Caco-2 (cell line): Measurements from ENCODE around the gene GOLGA8K. TPM values are rescaled to one million over a fixed set of nuclear protein-coding genes. Genes with fewer than 3 reads are reported as not detected.
"Not testable (repeated sequence)": the region's sequence is repeated elsewhere in the genome, so short reads cannot be mapped to it uniquely, and the experiment has no call there.

Source experiments
- Bru-seq: library from RNA; stranded (reverse); fragments of 400-500 nt; gene quantifications from one replicate; lab custom pipeline; 2021; lab: Mats Ljungman, UMichigan
- BruChase-seq, 2 experiments: library from RNA; stranded (reverse); fragments of 400-500 nt; gene quantifications; one replicate each; lab custom pipeline; 2021; lab: Mats Ljungman, UMichigan
- BruUV-seq: library from RNA; stranded (reverse); fragments of 400-500 nt; replicated peaks from 2 replicates; lab custom pipeline; 2021; lab: Mats Ljungman, UMichigan
- CTCF ChIA-PET: fragments of 300-600 bp; sonication (Branson Sonifier 250); formaldehyde crosslinking; loops from one replicate; lab custom pipeline; 2022; ENCODE audit warnings: antibody characterized with exemption; lab: Charles Lee
- POLR2A ChIA-PET: fragments of 300-600 bp; sonication (Branson Sonifier 250); formaldehyde crosslinking; loops from one replicate; lab custom pipeline; 2022; ENCODE audit warnings: antibody characterized with exemption; lab: Charles Lee
- DNase-seq, 2 experiments: peaks; one replicate each; pipeline versions ENCODE4 v3.0.0 to v3.0.0-alpha.2; 2020 to 2022
- H3K27me3 ChIP-seq: replicated peaks from 2 replicates; pipeline ENCODE4 v1.6.0; 2011; ENCODE audit warnings: low read length; ENCODE audit not compliant: control insufficient read depth, insufficient read depth
- H3K36me3 ChIP-seq: 2 replicates; pipeline ENCODE4 v1.5.1; 2011; ENCODE audit warnings: low read length; ENCODE audit not compliant: control insufficient read depth, insufficient read depth
- H3K4me1 ChIP-seq: fragments of 250-450 bp; sonication (Bioruptor Pico); 2 replicates; pipeline ENCODE4 v1.5.1; 2020; ENCODE audit warnings: mild to moderate bottlenecking
- H3K4me3 ChIP-seq: 2 replicates; pipeline ENCODE4 v1.5.1; 2011; ENCODE audit warnings: low read depth, mild to moderate bottlenecking, control low read depth, low read length
- H3K9me3 ChIP-seq: fragments of 250-450 bp; sonication (Bioruptor Pico); 2 replicates; pipeline ENCODE4 v1.5.1; 2020; ENCODE audit warnings: mild to moderate bottlenecking, moderate library complexity
- H3K27ac Mint-ChIP-seq: one replicate; pipeline ENCODE4 v1.8.0; 2022; ENCODE audit warnings: mixed read lengths; ENCODE audit not compliant: unreplicated experiment
- H3K27me3 Mint-ChIP-seq: one replicate; pipeline ENCODE4 v1.8.0; 2022; ENCODE audit warnings: mixed read lengths; ENCODE audit not compliant: insufficient read depth, unreplicated experiment
- H3K36me3 Mint-ChIP-seq: one replicate; pipeline ENCODE4 v1.8.0; 2022; ENCODE audit warnings: mild to moderate bottlenecking, mixed read lengths; ENCODE audit not compliant: insufficient read depth, unreplicated experiment
- H3K4me1 Mint-ChIP-seq: one replicate; pipeline ENCODE4 v1.8.0; 2022; ENCODE audit warnings: low read depth, mixed read lengths; ENCODE audit not compliant: unreplicated experiment
- H3K4me3 Mint-ChIP-seq: one replicate; pipeline ENCODE4 v1.8.0; 2022; ENCODE audit warnings: mild to moderate bottlenecking, moderate library complexity, mixed read lengths; ENCODE audit not compliant: unreplicated experiment
- H3K9me3 Mint-ChIP-seq: one replicate; pipeline ENCODE4 v1.8.0; 2022; ENCODE audit warnings: mixed read lengths; ENCODE audit not compliant: unreplicated experiment
- intact Hi-C: fragments of 100-400 bp; cut with micrococcal nuclease; formaldehyde crosslinking; loops from one replicate; pipeline ENCODE4 v1.10.0; 2022; ENCODE audit not compliant: unreplicated experiment
- long read RNA-seq: library from polyadenylated mRNA; stranded (forward); transcript quantifications from one replicate; pipeline ENCODE4 v2.0.0, GENCODE V29; 2022
- total RNA-seq: library from RNA; stranded (reverse); gene quantifications from 2 replicates; pipeline ENCODE4 v1.2.3, GENCODE V29; 2022

Gene GOLGA8K, protein sequence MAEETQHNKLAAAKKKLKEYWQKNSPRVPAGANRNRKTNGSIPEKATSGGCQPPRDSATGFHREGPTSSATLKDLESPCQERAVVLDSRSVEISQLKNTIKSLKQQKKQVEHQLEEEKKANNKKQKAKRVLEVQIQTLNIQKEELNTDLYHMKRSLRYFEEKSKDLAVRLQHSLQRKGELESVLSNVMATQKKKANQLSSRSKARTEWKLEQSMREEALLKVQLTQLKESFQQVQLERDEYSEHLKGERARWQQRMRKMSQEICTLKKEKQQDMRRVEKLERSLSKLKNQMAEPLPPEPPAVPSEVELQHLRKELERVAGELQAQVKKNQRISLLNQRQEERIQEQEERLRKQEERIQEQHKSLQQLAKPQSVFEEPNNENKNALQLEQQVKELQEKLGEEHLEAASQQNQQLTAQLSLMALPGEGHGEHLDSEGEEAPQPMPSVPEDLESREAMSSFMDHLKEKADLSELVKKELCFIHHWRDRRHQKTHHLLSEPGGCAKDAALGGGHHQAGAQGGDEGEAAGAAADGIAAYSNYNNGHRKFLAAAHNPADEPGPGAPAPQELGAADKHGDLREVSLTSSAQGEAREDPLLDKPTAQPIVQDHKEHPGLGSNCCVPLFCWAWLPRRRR
- total RNA-seq (not detected in 2 replicates), Bru-seq, nascent RNA (percentile 6 among the genes with signal in this experiment), BruChase-seq, experiment 1, labeled RNA remaining after a 2-hour chase (not detected), BruChase-seq, experiment 2, labeled RNA remaining after a 6-hour chase (not detected)
- long read RNA-seq = 0 reads

DNA sequence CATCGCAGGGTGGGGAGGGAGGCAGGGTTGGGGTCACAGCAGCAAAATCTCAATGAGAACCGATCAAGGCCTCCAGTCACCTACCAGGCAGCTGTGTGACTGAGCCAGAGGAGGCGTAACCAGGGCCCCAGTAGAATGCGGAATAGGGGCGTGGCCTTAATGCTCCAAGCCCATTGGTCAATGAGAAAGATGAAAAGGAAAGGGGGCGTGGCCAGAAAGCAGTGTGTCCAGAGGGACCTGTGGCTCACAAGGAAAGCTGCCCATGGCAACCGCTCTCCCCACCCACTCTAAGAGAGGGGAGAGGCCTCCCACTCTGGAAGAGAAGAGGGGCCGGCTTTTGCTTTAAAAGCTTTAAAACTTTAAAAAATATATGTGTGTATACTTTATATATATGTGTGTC is at the start of gene GOLGA8K:
GOLGA8K (minus strand) TSS at position 101 of the 400 bp plus-strand sequence; CDS start at position 3, 98 bp downstream.
- H3K4me1 Mint-ChIP-seq, H3K9me3 ChIP-seq: not testable (repeated sequence)

DNA sequence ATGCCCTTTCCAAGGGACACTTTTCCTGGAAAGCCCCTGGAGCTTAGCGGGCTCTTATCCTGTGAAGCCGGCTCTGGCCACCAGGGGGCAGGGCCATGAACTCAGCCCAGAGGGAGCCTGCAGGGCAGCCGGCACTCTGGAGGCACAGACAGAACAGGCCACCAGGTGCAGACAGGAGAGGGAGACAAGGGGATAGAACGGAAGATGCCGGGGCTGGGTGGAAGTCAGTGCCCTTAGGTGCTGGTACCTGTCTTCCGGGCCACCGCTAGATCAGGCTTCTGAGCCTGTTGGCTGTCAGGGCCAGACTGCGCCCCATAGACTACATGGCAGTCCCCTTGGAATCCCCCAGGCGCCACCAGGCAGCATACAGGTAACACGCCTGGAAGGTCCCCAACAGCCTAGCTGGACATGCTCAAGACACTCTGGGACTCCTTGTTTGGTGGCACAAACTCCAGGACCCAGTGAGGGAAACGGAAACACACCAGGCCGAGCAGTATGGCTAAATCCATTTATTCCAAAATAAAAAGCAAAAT is 37.4 kb upstream of the GOLGA8K start:
- H3K4me1 Mint-ChIP-seq, POLR2A ChIA-PET, H3K36me3 Mint-ChIP-seq, H3K4me3 ChIP-seq, BruUV-seq, CTCF ChIA-PET, H3K36me3 ChIP-seq, H3K4me3 Mint-ChIP-seq, intact Hi-C loops, H3K9me3 Mint-ChIP-seq, H3K27me3 Mint-ChIP-seq, H3K4me1 ChIP-seq, H3K27ac Mint-ChIP-seq, DNase-seq, H3K27me3 ChIP-seq, H3K9me3 ChIP-seq: not testable (repeated sequence)

More for the DNA sequence above, at the start of gene GOLGA8K:
- H3K27ac Mint-ChIP-seq, H3K36me3 ChIP-seq, H3K27me3 Mint-ChIP-seq, H3K27me3 ChIP-seq, POLR2A ChIA-PET, intact Hi-C loops, H3K36me3 Mint-ChIP-seq, H3K4me1 ChIP-seq, DNase-seq, H3K4me3 Mint-ChIP-seq, H3K4me3 ChIP-seq, BruUV-seq, H3K9me3 Mint-ChIP-seq, CTCF ChIA-PET: not testable (repeated sequence)

DNA sequence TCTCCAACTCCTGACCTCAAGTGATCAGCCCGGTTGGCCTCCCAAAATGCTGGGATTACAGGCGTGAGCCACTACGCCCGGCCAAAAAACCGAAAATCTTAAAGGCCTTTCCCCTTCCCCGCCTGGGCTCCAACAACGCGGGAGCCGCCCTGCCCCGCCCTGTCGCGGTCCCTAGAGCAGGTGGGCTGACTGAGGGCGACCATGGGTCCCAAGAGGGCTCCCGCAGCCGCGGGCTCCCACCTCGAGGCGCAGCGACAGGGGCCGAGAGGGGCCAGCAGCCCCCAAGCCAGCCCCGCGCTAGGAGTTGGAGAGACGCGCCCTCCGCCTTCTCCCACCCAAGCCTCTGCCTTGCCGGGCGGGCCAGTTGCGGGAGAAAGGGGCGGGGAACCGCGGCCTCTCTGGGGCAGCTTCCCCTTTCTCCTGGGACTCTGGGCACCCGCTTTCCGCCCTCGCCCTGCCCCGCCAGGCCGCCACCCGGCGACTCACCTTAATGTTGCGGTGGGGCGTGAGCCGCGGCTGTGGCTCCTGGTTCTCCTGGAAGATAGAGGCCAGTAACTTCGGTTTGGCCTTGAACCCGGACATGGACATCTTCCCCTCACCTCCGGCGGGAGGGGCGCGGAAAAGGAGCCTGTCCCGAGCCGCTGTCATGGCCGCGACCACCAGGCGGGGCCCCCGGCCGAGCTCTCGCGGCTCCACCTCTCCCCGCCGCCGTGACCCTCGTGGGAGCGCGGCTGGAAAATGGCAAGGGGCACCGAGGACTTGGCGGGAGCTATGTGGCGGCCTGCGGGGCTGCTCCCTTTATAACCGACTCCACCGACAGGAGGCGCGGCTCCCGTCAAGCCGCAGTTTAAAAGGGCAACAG is 31.2 kb upstream of the GOLGA8K start:
- intact Hi-C loops, BruUV-seq, H3K36me3 Mint-ChIP-seq, H3K4me1 ChIP-seq, H3K36me3 ChIP-seq, CTCF ChIA-PET, DNase-seq, H3K4me3 Mint-ChIP-seq, H3K27me3 ChIP-seq, H3K9me3 ChIP-seq, H3K4me1 Mint-ChIP-seq, H3K27me3 Mint-ChIP-seq, H3K4me3 ChIP-seq, H3K9me3 Mint-ChIP-seq, H3K27ac Mint-ChIP-seq, POLR2A ChIA-PET: not testable (repeated sequence)

DNA sequence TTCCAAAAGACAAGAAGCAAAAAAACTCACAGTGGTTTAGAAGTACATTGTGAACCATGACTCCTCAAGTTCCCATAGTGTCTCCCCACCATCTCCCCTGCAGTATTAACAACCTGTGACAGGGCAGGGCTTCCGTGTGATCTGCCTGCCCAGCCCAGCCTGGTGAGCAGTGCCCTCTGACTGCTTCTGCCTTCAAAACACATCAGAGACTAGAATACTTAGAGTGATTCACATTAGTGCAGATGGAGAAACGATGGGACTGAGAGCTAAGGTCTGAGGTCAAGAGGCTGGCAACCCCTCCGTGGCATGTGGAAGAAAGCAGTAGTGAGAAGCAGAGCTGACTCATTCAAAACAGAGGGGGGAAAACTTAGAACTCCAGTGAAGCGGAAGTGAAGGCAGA is 24.5 kb upstream of the GOLGA8K start:
- CTCF ChIA-PET, POLR2A ChIA-PET, BruUV-seq, H3K4me3 ChIP-seq, H3K27me3 ChIP-seq, DNase-seq, H3K4me3 Mint-ChIP-seq, H3K36me3 ChIP-seq, H3K9me3 ChIP-seq, H3K27me3 Mint-ChIP-seq, H3K27ac Mint-ChIP-seq, intact Hi-C loops, H3K36me3 Mint-ChIP-seq, H3K9me3 Mint-ChIP-seq, H3K4me1 Mint-ChIP-seq, H3K4me1 ChIP-seq: not testable (repeated sequence)

DNA sequence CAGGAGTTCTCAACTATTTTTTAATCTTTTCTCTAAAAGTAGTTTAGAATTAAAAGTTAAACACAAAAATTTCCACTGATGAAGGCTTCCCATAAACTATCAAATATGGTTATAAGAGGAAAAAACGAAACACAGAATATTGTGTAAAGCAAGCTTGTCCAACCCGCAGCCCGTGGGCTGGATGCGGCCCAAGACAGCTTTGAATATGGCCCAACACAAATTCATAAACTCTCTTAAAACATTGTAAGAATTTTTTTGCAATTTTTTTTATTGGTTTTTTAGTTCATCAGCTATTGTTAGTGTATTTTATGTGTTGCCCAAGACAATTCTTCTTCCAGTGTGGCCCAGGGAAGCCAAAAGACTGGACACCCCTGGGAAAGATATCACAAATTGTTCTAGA is 23.4 kb upstream of the GOLGA8K start:
- H3K27me3 ChIP-seq, POLR2A ChIA-PET, H3K4me3 Mint-ChIP-seq, H3K36me3 ChIP-seq, H3K27ac Mint-ChIP-seq, BruUV-seq, H3K9me3 Mint-ChIP-seq, H3K27me3 Mint-ChIP-seq, DNase-seq, CTCF ChIA-PET, H3K4me1 ChIP-seq, H3K4me1 Mint-ChIP-seq, H3K36me3 Mint-ChIP-seq, intact Hi-C loops, H3K9me3 ChIP-seq, H3K4me3 ChIP-seq: not testable (repeated sequence)
